Measurements from ENCODE around the gene PSPH.

- TF ChIP-seq POLR2A (IDR thresholded peaks at IDR 0.05; ENCODE audit: low read length) (peak; percentile 70), GATA1 (IDR thresholded peaks at IDR 0.05; ENCODE audit: low read depth, low read length) (no peak)
Measured at GRCh38 chr7:55970978-55971377, 80.3 kb downstream of the PSPH start.

Data from erythroblast (primary cell).